GM08714 (cell line): ENCODE data around the gene TSPAN11.
"Not testable (repeated sequence)": the region's sequence is repeated elsewhere in the genome, so short reads cannot be mapped to it uniquely, and the experiment has no call there.

Source experiments
- H3K4me3 ChIP-seq: fragments of 200-500 bp; sonication (Bioruptor generic); 2 replicates; pipeline ENCODE4 v1.5.1; 2014; ENCODE audit warnings: mild to moderate bottlenecking, low read length, inconsistent platforms
- ZNF274 ChIP-seq: IDR thresholded peaks from 2 replicates; pipeline ENCODE4 v1.6.1; 2012; ENCODE audit warnings: mild to moderate bottlenecking, low read depth, low read length

TSPAN11 gene

DNA sequence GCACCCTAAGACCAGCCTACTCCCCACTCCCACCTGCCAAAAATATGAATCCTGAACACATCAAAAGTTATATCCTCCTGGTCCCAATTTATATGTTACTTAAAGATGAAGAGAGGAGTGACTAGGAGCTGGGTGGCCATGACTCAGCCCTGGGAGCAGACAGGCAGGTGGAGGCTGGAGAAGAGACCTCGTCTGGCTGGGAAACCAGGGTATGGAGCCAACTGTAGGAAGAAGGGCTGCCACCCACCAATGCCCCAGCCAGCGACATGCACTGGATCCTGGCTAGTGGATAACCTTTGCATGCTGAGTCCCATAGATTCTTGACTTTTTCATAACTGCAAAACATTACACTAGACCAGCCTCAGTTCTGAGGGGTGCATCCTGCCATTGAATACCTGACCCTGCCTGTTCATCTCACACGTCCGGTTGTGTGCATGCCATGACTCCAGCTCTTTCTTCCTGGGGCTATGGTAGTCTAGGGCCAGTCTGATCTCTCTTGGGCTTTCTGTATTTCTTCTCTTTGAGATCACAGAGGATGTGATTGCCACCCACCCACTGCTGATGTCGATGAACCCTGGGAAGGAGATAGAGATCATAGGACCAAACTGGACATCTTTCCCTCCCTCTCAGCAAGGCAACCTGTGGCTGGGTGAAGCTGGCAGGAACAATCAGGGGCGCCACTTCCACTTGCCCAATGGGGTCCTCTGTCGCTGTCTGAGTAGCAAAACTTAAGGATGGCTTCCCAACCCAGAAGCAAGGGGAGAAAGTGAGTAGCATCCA lies 77.5 kb downstream of the TSPAN11 start:
- TF ChIP-seq ZNF274 = no peak
- no peak overlapping the region for H3K4me3 ChIP-seq

DNA sequence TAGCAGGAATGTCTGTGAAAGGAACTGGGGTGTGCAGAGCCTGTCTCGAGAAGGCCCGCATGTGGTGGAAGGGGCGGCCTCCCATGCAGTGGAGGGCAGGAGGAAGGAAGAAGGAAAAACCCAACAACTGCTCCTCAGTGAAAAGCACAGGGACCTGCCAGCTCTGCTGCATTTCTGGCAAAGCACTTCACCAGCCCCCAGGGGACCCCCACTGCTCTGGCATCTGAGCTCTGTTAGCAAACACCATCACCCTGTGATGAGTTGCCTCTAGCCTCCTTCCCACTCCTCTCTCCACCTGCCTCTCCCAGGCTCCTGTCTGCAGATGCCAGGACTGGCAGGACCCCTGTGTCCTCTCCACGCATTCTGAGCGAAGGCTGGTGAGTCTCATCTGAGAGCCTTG lies 78.1 kb downstream of the TSPAN11 start:
- no peak overlapping the region for H3K4me3 ChIP-seq
- no peak for TF ChIP-seq ZNF274

DNA sequence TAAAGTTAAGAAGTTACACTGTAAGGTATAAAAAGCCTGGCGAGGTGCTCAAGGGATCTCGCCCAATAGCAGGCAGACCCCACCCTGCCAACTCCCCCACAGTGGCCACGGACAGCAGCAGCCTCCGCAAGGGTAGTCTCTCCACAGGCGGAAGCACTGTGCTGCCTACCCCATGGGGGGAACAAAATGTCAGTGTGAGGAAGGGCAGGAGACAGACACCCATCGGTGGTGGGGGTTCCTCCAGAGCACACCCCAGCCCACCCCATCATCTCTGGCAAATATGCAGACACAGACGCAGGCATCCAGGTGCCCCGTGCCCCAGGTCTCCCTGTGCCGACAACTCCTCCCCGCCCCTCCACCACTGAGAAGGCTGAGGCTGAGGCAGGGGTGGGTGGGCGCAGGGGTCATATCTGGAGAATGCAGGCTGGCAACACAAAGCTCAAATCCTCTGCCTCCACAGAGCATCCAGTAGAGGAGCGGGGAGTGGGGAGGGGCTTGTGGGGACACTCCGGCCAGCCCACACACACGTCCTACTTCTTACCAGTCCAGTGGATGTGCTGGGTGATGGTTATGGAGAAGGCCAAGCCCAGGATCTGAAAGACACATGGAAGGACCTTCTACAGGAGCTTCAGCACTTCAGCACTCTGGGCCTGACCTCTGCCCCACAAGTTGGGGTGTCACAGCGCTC lies 78.9 kb downstream of the TSPAN11 start:
- no peak for TF ChIP-seq ZNF274
- H3K4me3 ChIP-seq = no peak overlapping the region

DNA sequence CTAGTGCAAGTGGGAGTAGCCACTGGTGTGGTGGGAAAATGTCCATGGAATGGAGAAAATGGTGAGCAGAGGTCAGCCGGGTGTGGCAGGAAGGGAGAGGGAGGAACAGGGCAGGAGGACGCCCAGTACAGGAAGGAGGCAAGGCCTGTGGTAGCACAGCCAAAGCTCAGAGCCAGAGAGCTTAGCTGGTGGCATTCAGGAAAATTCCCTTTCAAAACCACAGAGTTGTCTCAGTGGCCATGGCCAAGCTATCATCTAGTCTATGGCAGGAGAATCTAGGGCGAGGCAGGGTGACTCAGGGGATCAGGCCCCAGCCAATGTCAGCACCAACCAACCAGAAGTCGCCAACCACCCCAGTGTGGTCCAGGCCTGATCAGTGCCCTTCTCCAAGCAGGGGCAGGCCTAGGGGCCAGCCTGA lies 79.4 kb downstream of the TSPAN11 start:
- no peak overlapping the region for H3K4me3 ChIP-seq
- TF ChIP-seq ZNF274 = no peak

DNA sequence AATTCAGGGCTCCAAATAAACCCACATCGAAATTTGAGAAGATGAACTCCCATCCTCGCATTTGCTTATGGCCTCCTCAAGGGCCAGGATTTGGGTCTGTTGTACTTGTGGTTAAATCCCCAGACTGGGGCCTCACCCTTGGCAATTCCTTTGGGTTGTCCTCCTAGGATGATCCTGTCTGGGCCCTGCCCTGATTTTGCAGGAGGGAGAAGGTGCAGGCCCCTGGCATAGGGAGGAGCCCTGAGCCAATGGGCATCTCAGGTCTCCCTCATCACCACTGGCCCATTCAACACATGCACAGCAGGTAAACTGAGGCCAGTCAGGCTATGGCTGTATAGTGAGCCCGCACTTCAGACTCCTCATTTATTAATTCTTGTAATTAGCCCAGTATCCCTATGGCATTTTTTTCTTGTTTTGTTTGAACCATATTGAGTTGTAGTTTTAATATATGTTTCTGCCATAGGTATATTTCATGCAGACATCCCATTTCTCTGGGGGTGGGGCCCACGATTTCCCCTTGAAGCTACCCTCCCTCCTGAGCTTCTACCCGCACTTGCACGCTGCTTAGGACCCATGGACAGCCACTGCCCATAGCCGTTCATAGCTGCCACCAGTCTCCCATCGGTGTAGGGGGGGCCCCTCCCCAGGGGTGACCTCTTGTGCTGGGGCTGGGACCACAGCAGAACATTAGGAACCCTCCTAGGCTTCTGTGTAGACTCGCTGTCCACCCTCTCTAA lies 80.0 kb downstream of the TSPAN11 start:
- TF ChIP-seq ZNF274 = no peak
- H3K4me3 ChIP-seq = no peak overlapping the region

DNA sequence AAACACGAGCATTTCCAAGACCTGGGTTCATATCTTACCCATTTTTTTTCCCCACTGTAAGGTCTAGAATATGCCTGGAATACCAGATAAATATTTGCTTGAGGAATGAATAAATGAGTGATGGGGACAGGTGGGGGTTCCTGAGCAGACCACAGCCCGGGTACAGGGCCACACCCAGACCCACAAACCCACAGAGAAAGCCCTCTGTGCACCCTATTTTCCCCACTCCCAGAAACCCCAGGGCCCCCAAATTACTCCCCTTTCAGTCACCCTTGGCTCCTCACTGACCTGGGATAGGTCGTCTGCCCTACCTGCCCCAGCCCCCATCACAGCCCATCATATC lies 80.6 kb downstream of the TSPAN11 start:
- H3K4me3 ChIP-seq = no peak overlapping the region
- TF ChIP-seq ZNF274 = no peak

DNA sequence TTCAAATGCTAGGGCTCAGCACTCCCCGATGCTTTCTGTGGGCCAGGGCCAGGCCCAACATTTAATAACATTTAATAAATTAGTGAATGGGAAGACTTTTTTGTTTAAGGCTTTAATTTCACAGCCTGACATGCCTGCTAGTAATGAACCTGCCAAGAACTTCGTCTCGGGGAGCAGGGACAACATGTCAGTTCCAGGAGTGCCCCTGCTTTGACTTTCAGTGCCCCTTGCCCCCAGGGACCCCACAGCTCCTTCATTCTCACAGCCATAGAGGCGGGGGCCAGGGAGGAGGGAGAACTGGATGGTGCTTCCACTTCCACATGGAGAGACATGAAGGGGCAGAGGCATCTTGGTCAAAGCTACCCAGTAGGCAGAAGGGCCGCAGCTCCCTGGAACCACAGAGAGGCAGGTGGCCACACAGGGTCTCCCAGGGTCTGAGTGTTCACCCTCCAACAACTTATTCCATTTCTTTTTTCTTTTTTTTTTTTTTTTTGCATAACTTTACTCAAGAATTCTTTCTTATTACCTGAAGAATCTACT lies 81.2 kb downstream of the TSPAN11 start:
- no peak overlapping the region for H3K4me3 ChIP-seq
- TF ChIP-seq ZNF274 = no peak

DNA sequence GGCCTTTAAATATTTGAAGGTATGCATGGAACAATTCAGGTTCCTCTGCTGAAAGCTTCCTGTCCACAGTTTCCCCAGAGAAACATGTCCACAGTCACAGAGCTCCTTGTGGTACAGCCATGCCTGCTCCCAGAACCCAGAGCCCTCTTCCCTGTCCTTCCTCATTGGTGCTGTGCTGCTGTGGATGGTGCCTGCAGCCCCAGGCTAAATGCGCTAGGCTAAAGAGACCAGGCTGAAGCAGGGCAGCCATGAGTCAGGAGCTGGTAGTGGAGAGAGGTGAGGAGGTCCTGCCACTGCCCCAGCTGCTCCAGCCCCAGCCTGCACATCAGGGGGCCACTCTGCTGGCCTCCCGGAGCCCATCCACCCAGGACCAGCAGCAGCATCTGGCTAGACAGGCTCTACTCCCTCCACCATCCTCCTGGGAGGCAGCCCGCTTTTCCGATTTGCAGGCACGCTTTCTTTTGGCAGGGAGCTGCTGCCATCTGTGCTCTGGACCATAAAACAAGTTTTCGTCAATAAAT lies 81.8 kb downstream of the TSPAN11 start:
- no peak overlapping the region for H3K4me3 ChIP-seq
- no peak for TF ChIP-seq ZNF274

DNA sequence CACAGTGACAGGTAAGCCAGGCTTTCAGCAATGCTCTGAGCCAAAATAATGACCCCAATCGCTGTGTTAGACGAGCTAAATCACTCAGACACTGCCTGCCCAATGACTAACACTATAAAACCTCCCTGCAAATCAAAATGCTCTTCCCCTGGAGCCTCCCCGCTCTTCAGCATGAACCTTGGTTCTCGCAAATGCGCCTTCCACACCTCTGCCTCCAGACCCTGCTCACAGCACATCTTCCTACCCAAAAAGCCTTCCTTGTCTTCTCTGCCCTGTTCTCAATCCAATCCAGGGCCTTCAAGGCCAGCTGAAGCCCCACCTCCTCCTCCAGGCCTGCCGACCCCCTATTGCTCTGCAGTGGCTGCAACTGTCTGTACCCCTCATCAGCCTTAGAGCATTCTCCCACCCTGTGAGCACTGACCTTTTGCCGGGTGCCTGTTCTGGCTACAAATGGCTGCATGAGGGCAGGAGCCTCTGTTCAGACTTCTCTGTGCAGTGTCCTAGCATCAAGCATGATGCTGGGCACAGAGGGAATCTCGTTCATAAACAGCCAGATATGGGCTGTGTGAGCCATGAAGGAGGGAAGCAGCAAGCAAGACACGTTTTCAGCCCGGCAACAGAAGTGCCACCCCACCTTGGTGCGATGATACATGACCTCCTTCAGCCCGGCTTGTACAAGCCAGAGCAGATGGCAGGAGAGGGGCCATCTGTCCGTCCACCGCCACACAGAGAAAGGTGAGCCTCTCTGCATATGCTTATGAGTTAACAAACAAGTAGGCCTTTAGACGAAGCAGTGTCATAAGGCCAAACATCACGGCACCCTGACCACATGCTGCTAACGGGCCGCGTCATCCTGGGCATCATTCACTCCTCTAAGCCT lies 82.7 kb downstream of the TSPAN11 start:
- no peak for TF ChIP-seq ZNF274
- no peak overlapping the region for H3K4me3 ChIP-seq

DNA sequence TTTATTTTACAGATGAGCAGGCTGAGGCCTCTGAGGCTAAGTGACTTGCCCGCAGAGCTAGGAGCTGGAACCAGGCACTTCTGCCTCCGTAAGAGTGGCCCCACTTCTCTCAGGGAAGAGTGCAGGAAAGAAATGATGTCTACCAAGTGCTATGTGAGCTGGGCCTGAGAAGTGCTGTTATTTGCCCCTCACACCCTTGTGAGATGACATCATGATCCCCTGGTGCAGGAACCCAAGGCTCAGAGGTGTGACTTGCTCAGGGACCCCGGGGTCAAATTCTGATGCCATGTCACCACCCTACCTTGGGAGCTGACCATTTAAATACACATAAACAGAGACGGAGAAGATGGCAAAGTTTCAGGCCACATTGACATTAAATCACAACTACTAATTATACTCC lies 83.4 kb downstream of the TSPAN11 start:
- no peak overlapping the region for H3K4me3 ChIP-seq
- TF ChIP-seq ZNF274 = no peak

DNA sequence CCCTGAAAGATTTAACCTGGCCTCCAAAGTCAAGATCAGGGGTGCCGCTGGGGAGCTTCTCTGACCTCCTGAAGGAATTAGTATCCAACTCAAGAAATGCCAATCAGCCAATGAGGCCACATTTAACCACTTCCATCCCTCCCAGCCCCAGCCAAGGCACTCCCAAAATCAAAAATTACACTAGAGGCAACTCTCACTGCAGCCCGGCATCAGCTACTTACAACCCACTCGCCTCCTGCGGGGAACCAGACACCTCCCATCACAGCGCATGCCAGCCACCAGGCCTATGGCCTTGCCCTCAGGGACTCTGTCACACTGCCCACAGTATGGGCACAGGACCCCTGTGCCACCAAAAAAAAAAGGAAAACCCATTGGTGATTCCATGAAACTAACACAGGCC lies 84.8 kb downstream of the TSPAN11 start:
- H3K4me3 ChIP-seq = no peak overlapping the region
- no peak for TF ChIP-seq ZNF274

DNA sequence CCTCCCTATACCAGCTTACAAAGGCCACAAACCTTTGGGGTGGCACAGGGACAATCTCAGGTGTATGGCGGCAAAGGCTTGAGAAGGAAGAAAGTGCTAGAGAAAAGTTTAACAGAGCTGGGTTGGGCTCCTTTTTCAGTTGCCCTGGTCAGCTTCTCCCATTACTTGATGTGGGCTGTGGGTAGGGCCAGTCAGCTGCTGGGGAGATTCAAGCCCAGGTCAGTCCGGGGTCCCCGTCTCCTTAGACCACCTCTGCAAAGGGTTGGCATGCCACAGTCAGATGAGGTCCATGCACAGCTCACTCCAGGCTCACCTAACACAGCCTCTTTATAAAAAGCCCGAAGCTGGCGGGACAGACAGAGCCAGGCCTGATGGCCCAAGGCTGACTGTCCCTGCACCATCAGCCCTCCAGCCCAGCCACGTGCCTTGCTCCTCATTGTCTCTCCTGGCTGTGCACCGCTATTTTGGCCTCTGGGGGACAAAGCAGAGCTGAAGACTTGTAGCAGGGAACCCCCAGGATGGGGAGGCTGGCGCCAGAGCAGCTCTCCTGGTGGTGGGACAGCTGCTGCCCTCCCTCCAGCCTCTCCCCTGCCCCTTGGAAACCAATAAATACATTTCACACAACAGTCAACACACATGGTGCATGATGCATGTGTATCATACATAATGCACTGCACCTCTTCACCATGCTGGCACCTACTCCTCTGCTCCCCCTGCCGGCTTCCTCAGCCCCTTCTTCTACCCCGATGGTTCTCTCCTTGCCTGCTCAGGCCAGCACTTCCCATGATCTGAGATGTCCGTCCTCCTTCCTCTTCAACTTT lies 85.4 kb downstream of the TSPAN11 start:
- no peak overlapping the region for H3K4me3 ChIP-seq
- no peak for TF ChIP-seq ZNF274

DNA sequence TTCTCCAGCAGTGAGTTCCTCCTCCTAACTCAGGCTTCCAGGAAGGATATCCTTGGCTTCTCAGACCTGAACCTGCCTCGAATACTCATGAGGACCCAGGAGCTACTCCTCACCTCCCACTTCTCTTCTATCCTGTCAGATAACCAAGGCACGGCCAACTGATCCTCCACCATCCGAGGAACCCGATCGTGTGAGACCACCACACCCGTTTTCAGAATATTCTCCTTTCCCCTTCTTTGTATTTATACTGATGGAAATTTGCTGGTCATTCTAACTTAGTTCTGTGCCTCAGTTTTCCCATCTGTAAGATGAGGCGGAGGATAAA lies 86.0 kb downstream of the TSPAN11 start:
- H3K4me3 ChIP-seq = not testable (repeated sequence)
